Fibroblast of pulmonary artery (primary cell): ENCODE measurements around the gene CYP17A1.

Experiments used
- DNase-seq: peaks from one replicate; pipeline ENCODE4 v3.0.0-alpha.2; 2010; ENCODE audit warnings: low read depth
- H3K4me3 ChIP-seq: replicated peaks from 2 replicates; pipeline ENCODE4 v1.5.1; 2011; ENCODE audit warnings: low read depth, mild to moderate bottlenecking, control low read depth, low read length, moderate library complexity
- TF ChIP-seq, protein P1 (sequence below): IDR thresholded peaks from 2 replicates; pipeline ENCODE4 v1.5.1; 2011; ENCODE audit warnings: mild to moderate bottlenecking, control low read depth, low read length, inconsistent platforms; ENCODE audit errors: missing control alignments

Gene CYP17A1

DNA sequence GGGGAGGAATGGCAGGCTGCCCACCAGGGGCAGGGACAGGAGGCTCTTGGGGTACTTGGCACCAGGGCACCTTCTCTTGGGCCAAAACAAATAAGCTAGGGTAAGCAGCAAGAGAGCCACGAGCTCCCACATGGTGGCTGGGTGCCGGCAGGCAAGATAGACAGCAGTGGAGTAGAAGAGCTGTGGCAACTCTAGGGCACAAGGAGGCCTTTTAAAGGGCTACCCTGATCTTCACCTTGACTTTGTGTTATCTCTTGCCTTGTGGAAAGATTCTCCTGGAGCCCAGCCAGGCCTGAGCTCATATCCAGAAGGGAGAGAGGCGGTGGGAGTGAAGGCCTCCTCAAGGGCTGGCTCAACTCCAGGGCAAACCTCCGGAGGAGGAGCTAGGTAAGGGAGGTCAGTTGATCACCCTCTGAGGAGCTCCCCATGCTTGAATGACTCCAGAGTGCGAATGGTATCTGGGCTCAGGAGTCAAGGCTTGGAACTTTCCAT lies at the start of gene CYP17A1:
Gene CYP17A1, minus strand, starts transcription at position 184 of the 492 bp plus-strand sequence. Its CDS starts 52 bp downstream, at position 132.
- DNase-seq, result peak; percentile 57
- TF ChIP-seq, protein P1, sequence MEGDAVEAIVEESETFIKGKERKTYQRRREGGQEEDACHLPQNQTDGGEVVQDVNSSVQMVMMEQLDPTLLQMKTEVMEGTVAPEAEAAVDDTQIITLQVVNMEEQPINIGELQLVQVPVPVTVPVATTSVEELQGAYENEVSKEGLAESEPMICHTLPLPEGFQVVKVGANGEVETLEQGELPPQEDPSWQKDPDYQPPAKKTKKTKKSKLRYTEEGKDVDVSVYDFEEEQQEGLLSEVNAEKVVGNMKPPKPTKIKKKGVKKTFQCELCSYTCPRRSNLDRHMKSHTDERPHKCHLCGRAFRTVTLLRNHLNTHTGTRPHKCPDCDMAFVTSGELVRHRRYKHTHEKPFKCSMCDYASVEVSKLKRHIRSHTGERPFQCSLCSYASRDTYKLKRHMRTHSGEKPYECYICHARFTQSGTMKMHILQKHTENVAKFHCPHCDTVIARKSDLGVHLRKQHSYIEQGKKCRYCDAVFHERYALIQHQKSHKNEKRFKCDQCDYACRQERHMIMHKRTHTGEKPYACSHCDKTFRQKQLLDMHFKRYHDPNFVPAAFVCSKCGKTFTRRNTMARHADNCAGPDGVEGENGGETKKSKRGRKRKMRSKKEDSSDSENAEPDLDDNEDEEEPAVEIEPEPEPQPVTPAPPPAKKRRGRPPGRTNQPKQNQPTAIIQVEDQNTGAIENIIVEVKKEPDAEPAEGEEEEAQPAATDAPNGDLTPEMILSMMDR, result no peak
- H3K4me3 ChIP-seq, result no peak within 1 kb of the TSS

DNA sequence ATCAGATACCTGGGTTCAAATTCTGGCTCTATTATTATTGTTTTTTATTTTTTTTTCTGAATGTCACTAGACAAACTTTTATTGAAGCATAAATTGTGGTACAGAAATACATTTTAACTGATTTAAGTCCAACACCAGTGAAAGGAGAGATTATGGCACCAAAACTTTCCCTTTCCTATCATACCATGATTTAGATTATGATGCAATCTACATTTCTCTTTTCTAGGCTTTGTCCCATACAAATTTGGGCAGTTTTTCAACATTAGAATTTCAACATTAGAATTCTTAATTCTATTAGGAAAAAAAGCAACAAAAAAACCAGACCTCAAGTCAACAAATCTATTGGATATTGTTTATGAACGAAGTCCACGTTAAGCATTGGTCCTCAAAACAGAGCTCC lies 43.0 kb upstream of the CYP17A1 start:
- TF ChIP-seq, protein P1, result no peak
- H3K4me3 ChIP-seq, result no peak overlapping the region

GRCh38 chr10:102878629-102879028 lies 41.4 kb upstream of the CYP17A1 start:
- no peak for DNase-seq
- H3K4me3 ChIP-seq, result no peak overlapping the region
- TF ChIP-seq, protein P1, result no peak

More for the DNA sequence above, 43.0 kb upstream of the CYP17A1 start:
- DNase-seq, result no peak

DNA sequence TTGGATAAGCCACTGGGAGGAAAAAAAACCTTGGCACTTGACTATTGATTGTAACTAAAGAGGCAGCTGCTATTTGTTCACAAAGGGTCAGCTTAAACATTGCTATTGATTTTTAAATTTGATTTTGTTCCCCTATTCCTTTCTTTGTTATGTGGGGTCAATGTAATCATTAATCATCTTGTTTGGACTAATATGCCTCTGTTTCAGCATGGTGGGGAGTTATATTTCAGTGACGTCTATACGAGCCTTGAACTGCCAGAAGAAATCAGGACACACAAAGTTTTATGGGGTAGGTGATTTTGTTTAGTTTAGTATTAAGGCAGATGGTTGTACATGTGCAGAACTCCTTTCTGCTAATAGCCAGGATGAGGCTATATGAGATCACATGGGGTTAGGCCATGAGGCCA lies 39.5 kb upstream of the CYP17A1 start:
- DNase-seq, result no peak
- TF ChIP-seq, protein P1, result no peak
- no peak overlapping the region for H3K4me3 ChIP-seq

DNA sequence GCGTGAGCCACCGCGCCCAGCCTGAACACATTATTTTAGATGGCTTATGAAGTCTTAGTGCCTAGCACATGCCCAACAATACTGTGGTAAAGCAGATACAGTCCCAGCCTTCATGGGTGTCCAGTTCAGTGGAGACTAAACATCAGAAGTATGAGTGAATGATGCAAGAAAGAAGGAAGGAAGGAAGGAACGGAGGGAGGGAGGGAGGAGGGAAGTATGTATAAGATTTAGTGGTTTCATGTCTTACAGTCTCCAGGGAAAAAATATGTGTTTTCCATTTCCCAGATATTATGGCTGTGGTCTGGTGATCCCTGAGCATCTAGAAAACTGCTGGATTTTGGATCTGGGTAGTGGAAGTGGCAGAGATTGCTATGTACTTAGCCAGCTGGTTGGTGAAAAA lies 35.0 kb upstream of the CYP17A1 start:
- no peak overlapping the region for H3K4me3 ChIP-seq
- no peak for DNase-seq
- TF ChIP-seq, protein P1, result no peak

- H3K4me3 ChIP-seq, result no peak overlapping the region
- TF ChIP-seq, protein P1, result no peak
- no peak for DNase-seq
These were observed 33.0 kb upstream of the CYP17A1 start for GRCh38 chr10:102870221-102870620.
